HCT116 (cell line): ENCODE results near the gene ZSCAN4. TPM values are rescaled to one million over a fixed set of nuclear protein-coding genes. Genes with fewer than 3 reads are reported as not detected.

Experiments
- ATAC-seq: fragments of 200-7000 bp; cut with Tn5 transposase; 2 replicates; pipeline ENCODE4 v1.9.1; 2020; ENCODE audit warnings: mild to moderate bottlenecking, moderate library complexity
- BruUV-seq: library from RNA; stranded (reverse); fragments of 400-500 nt; replicated peaks from 2 replicates; lab custom pipeline; 2021; lab: Mats Ljungman, UMichigan
- CTCF ChIA-PET: fragments of 300-600 bp; sonication (Branson Sonifier 250); formaldehyde crosslinking; loops from one replicate; lab custom pipeline; 2021; ENCODE audit warnings: antibody characterized with exemption; lab: Charles Lee
- POLR2A ChIA-PET: fragments of 300-600, 350-600 bp; sonication (Branson Sonifier 250); formaldehyde crosslinking; loops from one replicate; lab custom pipeline; 2021; ENCODE audit warnings: antibody characterized with exemption; lab: Charles Lee
- RAD21 ChIA-PET, 2 experiments: fragments of 300-600 bp; sonication (Branson Sonifier 250); formaldehyde crosslinking; loops; one replicate each; lab custom pipeline; 2023; ENCODE audit warnings: low total read pairs in 2 of 2; ENCODE audit not compliant: uncharacterized antibody in 2 of 2, unreplicated experiment in 2 of 2, low non-redundant PET in 1 of 2; lab: Charles Lee
- DNase-seq: peaks from one replicate; pipeline ENCODE4 v3.0.0-alpha.2; 2010; ENCODE audit warnings: low read depth, low spot score
- H2AFZ ChIP-seq: fragments of 200-600 bp; shearing (Covaris generic), sonication (generic); 2 replicates; pipeline ENCODE4 v1.6.1; 2017; ENCODE audit warnings: low read depth, mixed run types, mixed read lengths, antibody characterized with exemption, low read length; ENCODE audit not compliant: poor library complexity, severe bottlenecking
- H3K27ac ChIP-seq: 2 replicates; pipeline ENCODE4 v1.5.1; 2012; ENCODE audit warnings: low read depth, low read length
- H3K27me3 ChIP-seq: fragments of 200-600 bp; sonication (generic); 2 replicates; pipeline ENCODE4 v1.6.1; 2016; ENCODE audit warnings: mixed run types, low read length, mixed read lengths; ENCODE audit not compliant: insufficient read depth
- H3K36me3 ChIP-seq, 2 experiments: fragments of 200-500 bp in 1 of 2; fragments of 200-600 bp in 1 of 2; sonication (Bioruptor generic) in 1 of 2; sonication (generic) in 1 of 2; 2 replicates each; pipeline versions ENCODE4 v1.5.1 to v1.6.1; 2014 to 2016; ENCODE audit warnings: low read length in 2 of 2, inconsistent platforms in 1 of 2, mixed read lengths in 1 of 2, mixed run types in 1 of 2; ENCODE audit not compliant: insufficient read depth in 2 of 2, control insufficient read depth in 1 of 2
- H3K4me1 ChIP-seq, 2 experiments: fragments of 200-600 bp in 1 of 2; sonication (generic) in 1 of 2; 2 replicates each; pipeline versions ENCODE4 v1.5.1 to v1.6.1; 2012 to 2017; ENCODE audit warnings: low read length in 2 of 2, inconsistent platforms in 1 of 2, mild to moderate bottlenecking in 1 of 2, mixed read lengths in 1 of 2, mixed run types in 1 of 2, moderate library complexity in 1 of 2; ENCODE audit not compliant: insufficient read depth in 2 of 2, control insufficient read depth in 1 of 2
- H3K4me2 ChIP-seq: fragments of 200-600 bp; sonication (generic); 2 replicates; pipeline ENCODE4 v1.6.1; 2017; ENCODE audit warnings: mixed run types, low read length, mixed read lengths
- H3K4me3 ChIP-seq, 2 experiments: fragments of 200-600 bp in 1 of 2; sonication (generic) in 1 of 2; replicated peaks in 1 of 2; 2 replicates each; pipeline ENCODE4 v1.5.1; 2011 to 2016; ENCODE audit warnings: low read length in 2 of 2, control low read depth in 1 of 2, low read depth in 1 of 2, mild to moderate bottlenecking in 1 of 2, mixed read lengths in 1 of 2, mixed run types in 1 of 2
- H3K79me2 ChIP-seq: fragments of 200-600 bp; sonication (generic); 2 replicates; pipeline ENCODE4 v1.6.1; 2017; ENCODE audit warnings: mild to moderate bottlenecking, mixed run types, low read length, moderate library complexity, mixed read lengths; ENCODE audit not compliant: insufficient read depth
- H3K9ac ChIP-seq: fragments of 200-600 bp; sonication (generic); 2 replicates; pipeline ENCODE4 v1.6.1; 2016; ENCODE audit warnings: low read length, mixed read lengths
- H3K9me2 ChIP-seq: fragments of 200-600 bp; sonication (generic), shearing (Covaris generic); 2 replicates; pipeline ENCODE4 v1.6.1; 2017; ENCODE audit warnings: mixed run types, mild to moderate bottlenecking, moderate library complexity; ENCODE audit not compliant: insufficient read depth
- H3K9me3 ChIP-seq, 2 experiments: fragments of 200-500 bp in 1 of 2; fragments of 200-600 bp in 1 of 2; sonication (Bioruptor generic) in 1 of 2; sonication (generic) in 1 of 2; 2 replicates each; pipeline ENCODE4 v1.6.1; 2014 to 2017; ENCODE audit warnings: low read length in 2 of 2, mixed read lengths in 2 of 2, inconsistent platforms in 1 of 2, low read depth in 1 of 2, mild to moderate bottlenecking in 1 of 2, mixed run types in 1 of 2, moderate library complexity in 1 of 2; ENCODE audit not compliant: control insufficient read depth in 1 of 2, insufficient read depth in 1 of 2
- H4K20me1 ChIP-seq: fragments of 200-600 bp; sonication (generic), shearing (Covaris generic); 2 replicates; pipeline ENCODE4 v1.6.1; 2017; ENCODE audit warnings: mixed run types, mild to moderate bottlenecking, moderate library complexity; ENCODE audit not compliant: insufficient read depth
- CEBPB ChIP-seq: IDR thresholded peaks from 2 replicates; pipeline ENCODE4 v1.6.1; 2012; ENCODE audit warnings: low read depth
- EGR1 ChIP-seq: IDR thresholded peaks from 2 replicates; pipeline ENCODE4 v1.6.1; 2012; ENCODE audit warnings: low read depth
- ELF1 ChIP-seq: IDR thresholded peaks from 2 replicates; pipeline ENCODE4 v1.6.1; 2012; ENCODE audit warnings: low read depth, borderline replicate concordance
- EZH2 ChIP-seq: fragments of 200-600 bp; sonication (generic); IDR thresholded peaks from 2 replicates; pipeline ENCODE4 v1.6.1; 2017; ENCODE audit warnings: antibody characterized with exemption, mixed run types
- FOSL1 ChIP-seq: IDR thresholded peaks from 2 replicates; pipeline ENCODE4 v1.6.1; 2012; ENCODE audit warnings: low read depth
- POLR2AphosphoS5 ChIP-seq: IDR thresholded peaks from 2 replicates; pipeline ENCODE4 v1.6.1; 2011; ENCODE audit warnings: mild to moderate bottlenecking, low read depth, low read length, moderate library complexity
- RAD21 ChIP-seq: IDR thresholded peaks from 2 replicates; pipeline ENCODE4 v1.6.1; 2012; ENCODE audit warnings: low read depth, mild to moderate bottlenecking
- SIN3A ChIP-seq: IDR thresholded peaks from 2 replicates; pipeline ENCODE4 v1.6.1; 2012; ENCODE audit warnings: low read depth
- SP1 ChIP-seq: IDR thresholded peaks from 2 replicates; pipeline ENCODE4 v1.6.1; 2012; ENCODE audit warnings: low read depth
- SRF ChIP-seq: IDR thresholded peaks from 2 replicates; pipeline ENCODE4 v1.6.1; 2012; ENCODE audit warnings: low read depth
- TCF7L2 ChIP-seq: IDR thresholded peaks from 2 replicates; pipeline ENCODE4 v1.7.0; 2011; ENCODE audit warnings: borderline replicate concordance, inconsistent platforms; ENCODE audit not compliant: insufficient read depth, insufficient read length; ENCODE audit errors: extremely low read depth
- YY1 ChIP-seq: IDR thresholded peaks from 2 replicates; pipeline ENCODE4 v1.6.1; 2011; ENCODE audit warnings: low read length, low read depth, moderate library complexity, mild to moderate bottlenecking; ENCODE audit not compliant: insufficient replicate concordance; ENCODE audit errors: extremely low read depth
- ZNF274 ChIP-seq: fragments of 200-500 bp; sonication (Bioruptor generic); IDR thresholded peaks from 2 replicates; pipeline ENCODE4 v1.6.1; 2014; ENCODE audit warnings: mild to moderate bottlenecking, low read depth, low read length, inconsistent platforms
- intact Hi-C: fragments of 100-400 bp; cut with micrococcal nuclease; formaldehyde crosslinking; loops from 2 replicates; pipeline ENCODE4 v1.10.0; 2022
- total RNA-seq: library from RNA; stranded (reverse); gene quantifications from one replicate; pipeline ENCODE4 v1.2.1, GENCODE V29; 2021; ENCODE audit not compliant: unreplicated experiment
- TF ChIP-seq, protein P1 (sequence below): IDR thresholded peaks from 2 replicates; pipeline ENCODE4 v1.6.1; 2012; ENCODE audit warnings: low read depth

The ZSCAN4 gene
- total RNA-seq, 1 experiment from 2014 or later = not detected

DNA sequence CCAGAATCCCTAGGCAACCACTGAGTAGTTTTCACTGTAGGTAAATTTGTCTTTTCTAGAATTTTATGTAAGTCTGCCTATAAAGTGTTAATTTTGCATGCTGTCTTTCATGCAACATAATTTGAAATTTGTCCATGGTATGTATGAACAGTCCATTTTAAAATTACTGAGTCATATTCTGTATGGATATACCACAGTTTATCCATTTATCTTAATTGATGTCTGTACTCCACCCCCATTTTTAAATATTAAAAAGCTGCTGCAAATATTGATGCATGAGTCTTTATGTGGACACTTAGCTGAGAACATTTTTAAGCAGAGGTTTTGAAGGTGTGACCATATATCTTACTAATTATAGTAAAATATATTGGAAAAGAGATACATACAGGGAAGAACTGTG, 45.6 kb upstream of the ZSCAN4 start (continued):
- TF ChIP-seq, protein P1, sequence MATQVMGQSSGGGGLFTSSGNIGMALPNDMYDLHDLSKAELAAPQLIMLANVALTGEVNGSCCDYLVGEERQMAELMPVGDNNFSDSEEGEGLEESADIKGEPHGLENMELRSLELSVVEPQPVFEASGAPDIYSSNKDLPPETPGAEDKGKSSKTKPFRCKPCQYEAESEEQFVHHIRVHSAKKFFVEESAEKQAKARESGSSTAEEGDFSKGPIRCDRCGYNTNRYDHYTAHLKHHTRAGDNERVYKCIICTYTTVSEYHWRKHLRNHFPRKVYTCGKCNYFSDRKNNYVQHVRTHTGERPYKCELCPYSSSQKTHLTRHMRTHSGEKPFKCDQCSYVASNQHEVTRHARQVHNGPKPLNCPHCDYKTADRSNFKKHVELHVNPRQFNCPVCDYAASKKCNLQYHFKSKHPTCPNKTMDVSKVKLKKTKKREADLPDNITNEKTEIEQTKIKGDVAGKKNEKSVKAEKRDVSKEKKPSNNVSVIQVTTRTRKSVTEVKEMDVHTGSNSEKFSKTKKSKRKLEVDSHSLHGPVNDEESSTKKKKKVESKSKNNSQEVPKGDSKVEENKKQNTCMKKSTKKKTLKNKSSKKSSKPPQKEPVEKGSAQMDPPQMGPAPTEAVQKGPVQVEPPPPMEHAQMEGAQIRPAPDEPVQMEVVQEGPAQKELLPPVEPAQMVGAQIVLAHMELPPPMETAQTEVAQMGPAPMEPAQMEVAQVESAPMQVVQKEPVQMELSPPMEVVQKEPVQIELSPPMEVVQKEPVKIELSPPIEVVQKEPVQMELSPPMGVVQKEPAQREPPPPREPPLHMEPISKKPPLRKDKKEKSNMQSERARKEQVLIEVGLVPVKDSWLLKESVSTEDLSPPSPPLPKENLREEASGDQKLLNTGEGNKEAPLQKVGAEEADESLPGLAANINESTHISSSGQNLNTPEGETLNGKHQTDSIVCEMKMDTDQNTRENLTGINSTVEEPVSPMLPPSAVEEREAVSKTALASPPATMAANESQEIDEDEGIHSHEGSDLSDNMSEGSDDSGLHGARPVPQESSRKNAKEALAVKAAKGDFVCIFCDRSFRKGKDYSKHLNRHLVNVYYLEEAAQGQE = no peak
- TF ChIP-seq ELF1 = no peak
- TF ChIP-seq, all 23 proteins: peak for 0

DNA sequence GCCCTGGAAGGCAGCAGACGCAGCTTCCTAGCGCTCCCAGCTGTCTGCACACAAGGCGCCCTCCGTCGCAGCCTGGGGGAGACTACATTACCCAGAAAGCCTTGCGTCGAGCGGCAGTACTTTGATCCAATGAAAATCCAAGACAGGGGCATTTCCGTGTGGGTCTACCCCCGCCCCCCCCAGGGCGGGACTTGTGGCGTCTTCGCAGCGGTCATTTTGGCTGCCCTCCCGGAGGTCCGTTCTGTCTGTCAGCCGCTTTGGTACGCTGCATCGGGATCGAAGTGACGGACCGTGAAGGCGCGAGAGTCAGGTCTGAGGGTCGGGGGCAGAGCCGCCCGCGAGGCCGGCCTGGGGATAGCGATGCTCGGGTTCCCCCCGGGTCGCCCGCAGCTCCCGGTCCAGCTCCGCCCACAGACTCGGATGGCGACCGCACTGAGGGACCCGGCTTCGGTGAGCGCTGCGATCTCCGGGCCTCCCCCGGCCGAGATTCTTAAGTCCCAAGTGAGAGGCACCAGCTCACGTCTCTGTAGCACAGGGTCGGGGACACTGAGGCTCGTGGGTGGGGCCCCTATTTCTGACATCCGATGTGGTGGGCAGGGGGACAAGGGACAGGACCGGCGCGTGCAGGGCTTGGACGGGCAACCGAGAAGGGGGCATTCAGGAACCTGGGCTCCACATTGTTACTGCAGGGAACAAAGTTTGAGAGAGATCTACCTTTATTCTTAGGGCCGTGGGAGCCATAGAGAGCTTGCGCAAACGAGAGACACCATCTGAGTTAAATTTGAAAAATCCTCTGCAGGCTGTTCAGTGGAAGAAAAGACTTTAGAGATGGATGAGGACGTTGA, 35.5 kb upstream of the ZSCAN4 start, which contains the start of gene ZNF211:
TSS of gene ZNF211 (plus strand) at position 182 of the 845 bp plus-strand sequence. CDS start at position 361, 179 bp downstream.
- peak within 1 kb of the TSS; percentile 43 for H2AFZ ChIP-seq
- ChIA-PET RAD21 (no interaction called here), POLR2A (no interaction called here), CTCF (interaction anchor here (1.3 kb wide), 1 partner anchor 48 kb away, joined by 4 read pairs; the partner anchor contains the start of gene ZNF551)
- H3K79me2 ChIP-seq = no peaks in the 10 kb centered on the region
- H3K9ac ChIP-seq = peak within 1 kb of the TSS; percentile 49
- intact Hi-C loops = loop anchor here (2.0 to 10.0 kb wide), 2 partner anchors 48 to 282 kb away; partner anchors contain the start of genes ZNF417 and ZNF551
- peak within 1 kb of the TSS; percentile 43; the same call in 1 of the 2 replicates for H3K27ac ChIP-seq
- no peaks in the 10 kb centered on the region for H3K9me2 ChIP-seq
- peaks cover 3 to 7% of the 10 kb centered on the region in 2 experiments; a peak in 2 of 4 replicates for H3K4me1 ChIP-seq
- BruUV-seq = no TSS peak
- H3K9me3 ChIP-seq = peaks cover 12 to 16% of the 10 kb centered on the region in 2 experiments; a peak in 2 of 4 replicates
- H3K36me3 ChIP-seq = no peaks in the 10 kb centered on the region
- ATAC-seq = peak; percentile 99
- H3K27me3 ChIP-seq = no peaks in the 10 kb centered on the region
- no peaks in the 10 kb centered on the region for H4K20me1 ChIP-seq
- peak within 1 kb of the TSS; percentile 76 to 79 for H3K4me3 ChIP-seq
- peak; percentile 68 for TF ChIP-seq POLR2AphosphoS5
- TF ChIP-seq SIN3A = no peak
- 0 out of 2 replicates have a peak, but pooled peaks have one; percentile 34 for TF ChIP-seq EGR1
- TF ChIP-seq ELF1 = peak; percentile 78
- peak; percentile 92 for TF ChIP-seq SP1
- no peak for TF ChIP-seq FOSL1
- no peak for TF ChIP-seq SRF
- no peak for TF ChIP-seq EZH2
- no peak for TF ChIP-seq RAD21
- no peak for TF ChIP-seq CEBPB
- no peak for TF ChIP-seq TCF7L2
- no peak for TF ChIP-seq ZNF274
- peak; percentile 60 for TF ChIP-seq YY1
- DNase-seq = peak; percentile 88
- H3K4me2 ChIP-seq = peak within 1 kb of the TSS; percentile 90
